ENCODE data around the gene MEGF9. TPM values are rescaled to one million over a fixed set of nuclear protein-coding genes. Genes with fewer than 3 reads are reported as not detected.

The MEGF9 gene
- total and polyA plus RNA-seq, 8 donors: 1.7 to 11.0 (median 5.0) TPM

- no peak overlapping the region for H3K4me3 ChIP-seq
- 74 to 76% methylated on average over 3 of the region's 3 CpGs for WGBS, 2 donors
- DNase-seq: no peak
- peaks cover 8 to 25% (median 8%) of the 10 kb centered on the region in 3 donors for H3K4me1 ChIP-seq
- ATAC-seq: no peak
- no peaks in the 10 kb centered on the region for H3K9me3 ChIP-seq
- no peaks in the 10 kb centered on the region for H3K27me3 ChIP-seq
- H3K36me3 ChIP-seq: no peaks in the 10 kb centered on the region
- intact Hi-C loops (cut with DNase I): no loop called here
- H3K27ac ChIP-seq: no peak overlapping the region
- TF ChIP-seq CTCF (IDR thresholded peaks at IDR 0.05): no peak
- FAIRE-seq: no peak
These were observed 17.6 kb downstream of the MEGF9 start for GRCh38 chr9:120696551-120697230.

- peaks cover 8 to 22% (median 8%) of the 10 kb centered on the region in 3 donors for H3K4me1 ChIP-seq
- TF ChIP-seq CTCF (IDR thresholded peaks at IDR 0.05): no peak
- intact Hi-C loops (cut with DNase I): no loop called here
- no peaks in the 10 kb centered on the region for H3K36me3 ChIP-seq
- ATAC-seq (no peak), DNase-seq (no peak), FAIRE-seq (no peak)
- no peak overlapping the region for H3K27ac ChIP-seq
- H3K27me3 ChIP-seq: no peaks in the 10 kb centered on the region
- H3K4me3 ChIP-seq: no peak overlapping the region
- no peaks in the 10 kb centered on the region for H3K9me3 ChIP-seq
These were observed 19.7 kb downstream of the MEGF9 start for GRCh38 chr9:120694559-120694958.

DNA sequence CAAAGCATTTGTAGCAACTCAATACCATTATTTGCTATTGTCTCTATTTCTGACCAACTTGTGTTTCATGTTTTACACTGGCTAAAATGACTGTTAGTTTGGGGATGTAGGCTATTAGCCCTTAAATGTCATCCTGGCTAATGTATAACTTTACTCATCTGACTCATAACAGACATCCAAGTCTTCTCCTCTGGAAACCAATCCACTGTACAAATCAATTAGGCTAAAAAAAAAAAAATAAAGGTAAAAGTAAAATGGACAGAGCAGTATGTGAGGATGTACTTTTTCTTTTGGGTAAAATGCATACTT lies 20.6 kb downstream of the MEGF9 start:
- Histone ChIP-seq H3K4me3 (no peak overlapping the region), H3K9me3 (no peaks in the 10 kb centered on the region), H3K27ac (no peak overlapping the region), H3K4me1 (peaks cover 0 to 17% (median 8%) of the 10 kb centered on the region in 3 donors), H3K27me3 (no peaks in the 10 kb centered on the region), H3K36me3 (no peaks in the 10 kb centered on the region)
- FAIRE-seq (no peak), ATAC-seq (peak in 1 of 4 donors; percentile 63), DNase-seq (no peak)
- intact Hi-C loops (cut with DNase I): no loop called here
- TF ChIP-seq CTCF (IDR thresholded peaks at IDR 0.05): no peak

GRCh38 chr9:120692901-120693699 lies 21.2 kb downstream of the MEGF9 start:
- Histone ChIP-seq H3K9me3 (no peaks in the 10 kb centered on the region), H3K36me3 (no peaks in the 10 kb centered on the region), H3K4me3 (no peak overlapping the region), H3K27me3 (no peaks in the 10 kb centered on the region), H3K4me1 (peaks cover 0 to 15% (median 8%) of the 10 kb centered on the region in 3 donors), H3K27ac (no peak overlapping the region)
- no peak for TF ChIP-seq CTCF (IDR thresholded peaks at IDR 0.05)
- FAIRE-seq (no peak), DNase-seq (no peak), ATAC-seq (peak in 2 of 4 donors; percentile 52 to 73)
- whole genome bisulfite sequencing, 2 donors: 53 to 67% methylated on average over 1 of the region's 1 CpG
- intact Hi-C loops (cut with DNase I): no loop called here

GRCh38 chr9:120690372-120690771 lies 23.9 kb downstream of the MEGF9 start:
- intact Hi-C loops (cut with DNase I): no loop called here
- H3K9me3 ChIP-seq: no peaks in the 10 kb centered on the region
- H3K36me3 ChIP-seq: no peaks in the 10 kb centered on the region
- ATAC-seq: no peak
- H3K27me3 ChIP-seq: no peaks in the 10 kb centered on the region
- H3K4me3 ChIP-seq: no peak overlapping the region
- no peak overlapping the region for H3K27ac ChIP-seq
- peaks cover 0 to 13% (median 8%) of the 10 kb centered on the region in 3 donors for H3K4me1 ChIP-seq
- FAIRE-seq: no peak
- no peak for DNase-seq
- TF ChIP-seq CTCF (IDR thresholded peaks at IDR 0.05): no peak

Measured in pancreas (tissue), 10 donors.